ENCODE results near the gene MOB2. TPM values are rescaled to one million over a fixed set of nuclear protein-coding genes. Genes with fewer than 3 reads are reported as not detected.

The MOB2 gene
- total and polyA plus RNA-seq, 7 donors = 44.5 to 75.1 (median 58.1) TPM

- no peaks in the 10 kb centered on the region for H3K9me3 ChIP-seq
- no peak for ATAC-seq
- no peak overlapping the region for H3K27ac ChIP-seq
- H3K36me3 ChIP-seq (ENCODE audit: insufficient read depth in 1 of 2, low read depth in 1 of 2) = peaks cover 0 to 97% of the 10 kb centered on the region in 2 donors
- TF ChIP-seq, protein P1, sequence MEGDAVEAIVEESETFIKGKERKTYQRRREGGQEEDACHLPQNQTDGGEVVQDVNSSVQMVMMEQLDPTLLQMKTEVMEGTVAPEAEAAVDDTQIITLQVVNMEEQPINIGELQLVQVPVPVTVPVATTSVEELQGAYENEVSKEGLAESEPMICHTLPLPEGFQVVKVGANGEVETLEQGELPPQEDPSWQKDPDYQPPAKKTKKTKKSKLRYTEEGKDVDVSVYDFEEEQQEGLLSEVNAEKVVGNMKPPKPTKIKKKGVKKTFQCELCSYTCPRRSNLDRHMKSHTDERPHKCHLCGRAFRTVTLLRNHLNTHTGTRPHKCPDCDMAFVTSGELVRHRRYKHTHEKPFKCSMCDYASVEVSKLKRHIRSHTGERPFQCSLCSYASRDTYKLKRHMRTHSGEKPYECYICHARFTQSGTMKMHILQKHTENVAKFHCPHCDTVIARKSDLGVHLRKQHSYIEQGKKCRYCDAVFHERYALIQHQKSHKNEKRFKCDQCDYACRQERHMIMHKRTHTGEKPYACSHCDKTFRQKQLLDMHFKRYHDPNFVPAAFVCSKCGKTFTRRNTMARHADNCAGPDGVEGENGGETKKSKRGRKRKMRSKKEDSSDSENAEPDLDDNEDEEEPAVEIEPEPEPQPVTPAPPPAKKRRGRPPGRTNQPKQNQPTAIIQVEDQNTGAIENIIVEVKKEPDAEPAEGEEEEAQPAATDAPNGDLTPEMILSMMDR (IDR thresholded peaks at IDR 0.05) = no peak
- intact Hi-C loops (cut with DNase I) = no loop called here
- no peaks in the 10 kb centered on the region for H3K4me1 ChIP-seq
- DNase-seq = peak in 1 of 2 donors; percentile 35
- WGBS, 3 donors = 92 to 94% (median 92%) methylated on average over 22 of the region's 22 CpGs
- H3K4me3 ChIP-seq = no peak overlapping the region
- H3K27me3 ChIP-seq (ENCODE audit: insufficient read depth in 3 of 3, low read length in 2 of 3) = no peaks in the 10 kb centered on the region
Measured at GRCh38 chr11:1473786-1474185, 12.8 kb downstream of the MOB2 start.

GRCh38 chr11:1473011-1473628 is 13.5 kb downstream of the MOB2 start:
- no peak overlapping the region for H3K27ac ChIP-seq
- peak in 1 of 2 donors; percentile 40 for DNase-seq
- no peaks in the 10 kb centered on the region for H3K9me3 ChIP-seq
- H3K27me3 ChIP-seq (ENCODE audit: insufficient read depth in 3 of 3, low read length in 2 of 3) = no peaks in the 10 kb centered on the region
- H3K4me3 ChIP-seq = no peak overlapping the region
- intact Hi-C loops (cut with DNase I) = no loop called here
- H3K36me3 ChIP-seq (ENCODE audit: insufficient read depth in 1 of 2, low read depth in 1 of 2) = peaks cover 0 to 97% of the 10 kb centered on the region in 2 donors
- TF ChIP-seq, protein P1 (IDR thresholded peaks at IDR 0.05) = no peak
- no peaks in the 10 kb centered on the region for H3K4me1 ChIP-seq
- 94 to 96% (median 95%) methylated on average over 12 of the region's 12 CpGs for WGBS, 3 donors
- no peak for ATAC-seq

DNA sequence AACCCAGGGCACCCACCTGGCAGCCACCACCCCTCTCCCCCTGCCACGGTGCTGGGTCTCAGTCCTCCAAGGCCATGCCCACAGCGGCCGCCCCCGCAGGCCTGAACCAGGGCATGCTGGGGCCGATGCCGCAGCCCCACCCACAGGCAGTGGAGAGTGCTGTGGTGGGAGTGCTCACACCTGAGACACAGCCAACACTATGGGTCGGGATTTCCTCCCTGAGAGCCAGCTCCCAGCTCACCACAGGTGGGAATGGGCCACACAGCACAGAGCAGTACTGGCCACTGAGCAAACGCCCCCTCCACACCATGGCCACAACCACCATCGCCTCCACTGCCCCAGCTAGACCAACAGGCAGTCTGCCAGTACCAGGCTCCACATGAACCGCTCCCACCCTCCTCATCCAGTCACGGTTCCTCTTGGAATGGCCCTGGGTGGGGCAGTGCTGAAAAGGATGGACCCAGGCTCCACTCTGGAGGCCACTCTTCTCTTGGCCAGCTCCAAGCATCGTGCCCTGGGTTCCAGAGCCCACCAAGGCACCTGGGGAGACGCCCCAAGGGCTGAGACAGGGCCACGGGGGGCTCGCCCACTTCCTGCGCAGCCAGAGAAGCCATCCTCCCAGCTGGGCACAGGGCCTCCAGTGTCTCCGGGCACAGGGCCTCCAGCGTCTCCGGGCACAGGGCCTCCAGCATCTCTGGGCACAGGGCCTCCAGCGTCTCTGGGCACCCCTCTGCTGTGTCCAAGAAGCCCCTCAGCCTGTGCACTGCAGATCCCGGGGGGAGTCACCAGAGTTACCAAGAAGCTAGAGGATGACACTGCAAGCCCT is 14.2 kb downstream of the MOB2 start:
- intact Hi-C loops (cut with DNase I) = no loop called here
- Histone ChIP-seq H3K9me3 (no peaks in the 10 kb centered on the region), H3K27ac (no peak overlapping the region), H3K36me3 (ENCODE audit: insufficient read depth in 1 of 2, low read depth in 1 of 2) (peaks cover 0 to 91% of the 10 kb centered on the region in 2 donors), H3K27me3 (ENCODE audit: insufficient read depth in 3 of 3, low read length in 2 of 3) (no peaks in the 10 kb centered on the region), H3K4me1 (no peaks in the 10 kb centered on the region), H3K4me3 (no peak overlapping the region)
- WGBS, 3 donors = 91 to 93% (median 92%) methylated on average over 20 to 21 of the region's 21 CpGs
- TF ChIP-seq, protein P1 (IDR thresholded peaks at IDR 0.05) = no peak
- no peak for ATAC-seq
- peak; percentile 11 to 46 for DNase-seq

DNA sequence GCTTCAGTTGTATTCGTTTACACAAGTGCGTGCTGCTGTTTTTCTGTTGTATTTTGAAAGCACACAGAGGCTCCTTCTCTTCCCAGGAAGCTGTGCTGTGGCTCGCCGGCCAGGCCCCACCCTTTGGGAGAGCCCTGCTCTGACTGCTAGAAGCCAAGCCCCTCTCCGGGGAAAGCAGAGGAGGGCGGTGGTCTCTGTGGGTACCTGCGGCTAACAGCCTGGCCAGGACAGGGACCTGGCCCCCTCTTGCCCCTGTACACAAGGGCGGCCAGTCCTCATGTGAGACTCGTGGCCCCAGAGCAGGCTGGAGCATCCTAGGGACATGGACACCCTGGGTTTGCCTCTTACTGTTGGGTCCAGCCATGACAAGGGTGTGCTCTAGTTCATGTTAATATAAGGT is 14.8 kb downstream of the MOB2 start:
- Histone ChIP-seq H3K36me3 (ENCODE audit: insufficient read depth in 1 of 2, low read depth in 1 of 2) (peaks cover 0 to 84% of the 10 kb centered on the region in 2 donors), H3K4me3 (no peak overlapping the region), H3K9me3 (no peaks in the 10 kb centered on the region), H3K27me3 (ENCODE audit: insufficient read depth in 3 of 3, low read length in 2 of 3) (no peaks in the 10 kb centered on the region), H3K27ac (no peak overlapping the region), H3K4me1 (no peaks in the 10 kb centered on the region)
- DNase-seq (no peak), ATAC-seq (no peak)
- TF ChIP-seq, protein P1 (IDR thresholded peaks at IDR 0.05) = no peak
- WGBS, 3 donors = 80 to 84% (median 82%) methylated on average over 9 of the region's 9 CpGs
- intact Hi-C loops (cut with DNase I) = no loop called here

Data from psoas muscle (tissue), 8 donors.